IPS DF 19.7 (cell line): ENCODE results near the gene SMARCC2.
"Not testable (repeated sequence)": the region's sequence is repeated elsewhere in the genome, so short reads cannot be mapped to it uniquely, and the experiment has no call there.

Experiments used
- DNase-seq: peaks from one replicate; pipeline ENCODE4 v3.0.0-alpha.2; 2013; ENCODE audit warnings: low read depth, low spot score

The SMARCC2 gene

DNA sequence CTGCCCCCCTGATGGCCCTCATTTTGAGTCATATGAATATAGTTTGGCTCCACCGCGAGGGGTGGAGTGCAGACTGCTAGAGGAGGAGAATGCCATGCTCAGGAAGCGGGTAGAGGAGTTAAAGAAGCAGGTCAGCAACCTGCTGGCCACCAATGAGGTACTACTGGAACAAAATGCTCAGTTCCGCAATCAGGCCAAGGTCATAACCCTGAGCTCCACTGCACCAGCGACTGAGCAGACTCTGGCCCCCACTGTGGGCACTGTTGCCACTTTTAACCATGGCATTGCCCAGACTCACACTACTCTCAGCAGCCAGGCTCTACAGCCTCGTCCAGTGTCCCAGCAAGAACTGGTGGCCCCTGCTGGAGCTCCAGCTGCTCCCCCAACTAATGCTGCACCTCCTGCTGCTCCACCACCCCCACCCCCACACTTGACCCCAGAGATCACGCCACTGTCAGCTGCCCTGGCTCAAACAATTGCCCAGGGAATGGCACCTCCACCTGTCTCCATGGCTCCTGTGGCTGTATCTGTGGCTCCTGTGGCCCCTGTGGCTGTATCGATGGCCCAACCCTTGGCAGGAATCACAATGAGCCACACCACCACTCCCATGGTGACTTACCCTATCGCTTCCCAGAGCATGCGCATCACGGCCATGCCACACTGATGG lies 67.9 kb downstream of the SMARCC2 start:
- DNase-seq = no peak

GRCh38 chr12:56120158-56120846 lies 69.0 kb downstream of the SMARCC2 start:
- DNase-seq = no peak

GRCh38 chr12:56119361-56119796 lies 69.9 kb downstream of the SMARCC2 start:
- DNase-seq = peak; percentile 83

GRCh38 chr12:56118688-56119357 lies 70.5 kb downstream of the SMARCC2 start:
- DNase-seq = no peak

DNA sequence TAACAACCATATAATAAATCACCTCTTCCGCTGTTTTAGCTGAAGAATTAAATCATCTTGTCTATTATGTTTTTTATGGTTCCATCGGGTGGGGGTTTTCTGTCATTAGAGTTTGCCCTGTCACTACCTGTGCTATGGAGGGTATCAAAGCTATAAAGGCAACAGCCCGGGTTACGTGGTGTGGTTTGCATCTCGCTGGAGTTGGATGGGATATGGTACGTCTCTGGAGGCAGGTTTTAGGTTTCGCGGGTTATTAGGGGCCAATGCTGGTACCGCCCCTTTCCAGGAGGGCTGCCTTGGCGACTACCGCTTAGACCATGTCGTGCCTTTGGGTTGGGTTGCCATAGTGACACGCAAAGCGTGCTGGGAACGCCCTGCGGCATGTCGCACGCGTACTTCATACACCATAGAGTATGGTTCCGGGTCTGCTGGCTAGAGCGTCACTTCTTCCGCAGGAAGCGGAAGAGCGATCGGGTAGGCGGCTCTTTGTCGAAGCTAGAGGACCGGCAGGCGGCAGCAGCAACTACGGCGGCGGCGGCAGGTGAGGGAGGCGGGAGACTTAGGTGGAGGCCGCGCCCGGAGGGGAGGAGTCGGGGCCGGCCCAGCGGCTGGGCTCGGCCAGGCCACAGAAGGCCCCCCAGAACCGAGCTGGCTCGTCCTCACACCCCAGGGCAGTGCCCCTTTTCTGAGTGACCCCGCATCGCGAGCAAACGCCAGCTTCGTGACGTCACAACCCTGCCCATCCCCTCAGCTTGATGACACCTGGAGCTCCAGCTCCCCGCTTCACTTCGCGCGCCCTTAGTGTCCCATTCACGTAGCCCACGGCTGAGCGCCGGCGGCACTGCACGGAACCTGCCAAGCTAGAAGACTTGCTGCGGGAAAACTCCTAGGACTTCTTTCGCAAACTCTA lies 71.2 kb downstream of the SMARCC2 start, which contains the start of gene ZC3H10:
Gene ZC3H10 (plus strand): TSS at position 489 of the 910 bp plus-strand sequence. CDS start 2,297 bp downstream, outside the sequence.
- DNase-seq = peak; percentile 99

- not testable (repeated sequence) for DNase-seq
Measured at GRCh38 chr12:56117082-56117706, 72.1 kb downstream of the SMARCC2 start.

DNA sequence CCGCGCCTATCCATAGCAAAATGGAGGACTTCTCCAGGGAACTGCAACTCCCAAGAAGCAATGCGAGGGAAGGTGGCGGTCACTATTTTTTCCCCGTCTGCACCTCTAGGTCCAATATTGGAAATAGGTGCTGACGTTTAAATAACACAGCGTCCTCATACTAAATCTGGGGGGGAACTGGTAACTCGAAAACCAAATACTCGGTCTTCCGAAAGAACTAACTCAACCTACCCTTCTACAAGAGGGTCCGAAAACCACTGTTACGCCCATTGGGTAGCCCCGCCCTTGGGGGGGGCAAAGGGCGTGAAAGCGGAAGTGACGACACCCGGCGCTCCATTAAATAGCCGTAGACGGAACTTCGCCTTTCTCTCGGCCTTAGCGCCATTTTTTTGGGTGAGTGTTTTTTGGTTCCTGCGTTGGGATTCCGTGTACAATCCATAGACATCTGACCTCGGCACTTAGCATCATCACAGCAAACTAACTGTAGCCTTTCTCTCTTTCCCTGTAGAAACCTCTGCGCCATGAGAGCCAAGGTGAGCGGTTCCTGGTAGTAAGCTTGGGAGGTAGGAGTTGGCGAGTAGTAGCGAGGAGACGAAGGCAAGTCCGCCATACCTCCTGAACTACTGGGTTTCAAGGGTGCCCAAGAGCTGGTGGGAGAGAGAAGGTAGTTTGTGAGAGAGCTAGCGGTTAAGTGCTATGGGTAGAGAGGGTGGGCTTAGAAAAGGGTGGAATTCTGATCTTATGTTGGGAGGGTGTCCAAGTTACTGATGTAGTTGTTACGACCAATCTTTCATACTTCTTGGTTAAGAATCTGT lies 72.8 kb downstream of the SMARCC2 start, which contains the start of gene RPL41:
Gene RPL41 (plus strand): TSS at position 367 of the 815 bp plus-strand sequence.
- peak; percentile 70 for DNase-seq

DNA sequence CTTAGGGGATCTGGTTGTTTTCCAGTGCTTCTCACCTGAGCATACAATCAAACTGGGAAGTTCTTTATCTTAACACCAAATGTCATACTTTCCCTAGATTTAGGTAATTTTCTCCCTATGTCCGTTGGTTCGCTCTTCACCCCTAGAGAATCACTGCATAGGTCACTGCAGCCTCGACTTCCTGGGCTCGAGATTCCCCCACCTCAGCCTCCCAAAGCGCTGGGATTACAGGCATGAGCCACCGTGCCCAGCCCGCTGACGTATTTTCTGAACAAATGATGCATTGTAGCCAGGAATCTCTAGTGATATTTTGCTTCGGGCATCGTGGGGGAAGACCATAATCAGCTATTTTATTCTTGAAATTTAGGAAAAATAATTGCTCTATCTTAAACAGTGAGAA lies 74.0 kb downstream of the SMARCC2 start:
- no peak for DNase-seq

DNA sequence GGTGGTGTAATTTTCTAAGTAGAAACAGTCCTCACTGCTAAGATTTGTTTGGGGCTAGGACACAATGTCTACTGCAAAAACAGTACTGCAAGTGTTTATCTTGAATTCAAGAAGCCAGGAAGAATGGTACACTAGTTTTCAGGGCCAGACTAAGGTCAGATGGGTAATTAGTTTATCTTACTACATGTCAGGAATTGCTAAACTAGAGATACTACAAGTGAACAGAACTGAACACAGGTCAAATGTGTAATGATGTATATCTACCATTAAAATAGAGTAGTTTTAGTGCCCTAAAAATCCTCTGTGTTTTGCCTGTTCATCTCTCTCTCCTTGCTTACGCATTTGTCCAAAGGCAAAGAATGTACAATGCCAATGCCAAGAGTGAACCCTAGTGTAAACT lies 75.2 kb downstream of the SMARCC2 start:
- no peak for DNase-seq
